NCI-H2171 treated with DMSO at 0.1 percent for 48 hours (cell line): ENCODE data around the gene VWA5A.
"Not testable (repeated sequence)": the region's sequence is repeated elsewhere in the genome, so short reads cannot be mapped to it uniquely, and the experiment has no call there.

ENCODE experiments used
- DNase-seq: peaks from one replicate; lab custom pipeline; 2025; lab: John Stamatoyannopoulos, UW

The VWA5A gene

GRCh38 chr11:124170315-124170714, 55.1 kb downstream of the VWA5A start:
- not testable (repeated sequence) for DNase-seq

GRCh38 chr11:124170801-124171586, 55.7 kb downstream of the VWA5A start:
- no peak for DNase-seq

GRCh38 chr11:124172101-124172500, 56.9 kb downstream of the VWA5A start:
- peak; percentile 59 for DNase-seq

GRCh38 chr11:124172599-124172998, 57.3 kb downstream of the VWA5A start:
- DNase-seq: peak; percentile 25

GRCh38 chr11:124174001-124174583, 58.8 kb downstream of the VWA5A start:
- peak; percentile 66 for DNase-seq

GRCh38 chr11:124176925-124177715, 61.9 kb downstream of the VWA5A start:
- no peak for DNase-seq

GRCh38 chr11:124179310-124179709, 64.1 kb downstream of the VWA5A start:
- DNase-seq: peak; percentile 7

GRCh38 chr11:124183068-124183467, 67.8 kb downstream of the VWA5A start, which contains the start of gene OR10D3:
Gene OR10D3, plus strand, starts transcription at chr11:124183345. Its CDS starts 1,925 bp downstream, at chr11:124185270.
- DNase-seq: no peak

GRCh38 chr11:124190298-124191139, 75.3 kb downstream of the VWA5A start:
- no peak for DNase-seq

- DNase-seq: no peak
Observed at GRCh38 chr11:124193221-124194010, 78.2 kb downstream of the VWA5A start.

- no peak for DNase-seq
Observed at GRCh38 chr11:124194293-124195188, 79.3 kb downstream of the VWA5A start.

- DNase-seq: peak; percentile 11
Observed at GRCh38 chr11:124195189-124195734, 80.0 kb downstream of the VWA5A start.
